Erythroblast (primary cell): ENCODE results near the gene MESD.

Experiments used
- GATA1 ChIP-seq: IDR thresholded peaks from 2 replicates; pipeline ENCODE4 v1.6.1; 2011; ENCODE audit warnings: low read depth, mild to moderate bottlenecking, control low read depth, low read length, moderate library complexity
- POLR2A ChIP-seq: IDR thresholded peaks from 2 replicates; pipeline ENCODE4 v1.6.1; 2011; ENCODE audit warnings: mild to moderate bottlenecking, low read length

- TF ChIP-seq POLR2A (no peak), GATA1 (no peak)
Observed at GRCh38 chr15:80966431-80967197, 23.0 kb downstream of the MESD start.
